DMS153 (cell line): Measurements from ENCODE around the gene TCF7.

Experiments
- DNase-seq: peaks from one replicate; lab custom pipeline; 2025; lab: John Stamatoyannopoulos, UW

Gene TCF7

GRCh38 chr5:134113902-134114875, at the start of gene TCF7:
TCF7 (plus strand) TSS chr5:134114681; CDS start chr5:134114907, 226 bp downstream.
- peak; percentile 18 for DNase-seq

DNA sequence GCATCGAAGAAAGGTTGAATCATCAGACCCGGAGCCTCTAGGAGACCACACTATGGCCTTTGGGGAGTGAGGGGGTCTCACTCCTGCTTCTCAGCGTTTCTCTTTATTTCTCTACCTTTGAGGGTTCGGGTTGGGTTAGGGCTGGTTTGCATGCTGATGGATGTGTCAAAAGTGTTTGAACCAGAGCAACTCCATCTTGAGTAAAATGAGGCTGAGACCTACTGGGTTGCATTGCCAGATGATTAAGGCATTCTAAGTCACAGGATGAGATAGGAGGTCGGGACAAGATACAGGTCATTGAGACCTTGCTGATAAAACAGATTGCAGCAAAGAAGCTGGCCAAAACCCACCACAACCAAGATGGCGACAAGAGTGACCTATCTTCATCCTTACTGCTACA, 44.9 kb upstream of the TCF7 start:
- no peak for DNase-seq

DNA sequence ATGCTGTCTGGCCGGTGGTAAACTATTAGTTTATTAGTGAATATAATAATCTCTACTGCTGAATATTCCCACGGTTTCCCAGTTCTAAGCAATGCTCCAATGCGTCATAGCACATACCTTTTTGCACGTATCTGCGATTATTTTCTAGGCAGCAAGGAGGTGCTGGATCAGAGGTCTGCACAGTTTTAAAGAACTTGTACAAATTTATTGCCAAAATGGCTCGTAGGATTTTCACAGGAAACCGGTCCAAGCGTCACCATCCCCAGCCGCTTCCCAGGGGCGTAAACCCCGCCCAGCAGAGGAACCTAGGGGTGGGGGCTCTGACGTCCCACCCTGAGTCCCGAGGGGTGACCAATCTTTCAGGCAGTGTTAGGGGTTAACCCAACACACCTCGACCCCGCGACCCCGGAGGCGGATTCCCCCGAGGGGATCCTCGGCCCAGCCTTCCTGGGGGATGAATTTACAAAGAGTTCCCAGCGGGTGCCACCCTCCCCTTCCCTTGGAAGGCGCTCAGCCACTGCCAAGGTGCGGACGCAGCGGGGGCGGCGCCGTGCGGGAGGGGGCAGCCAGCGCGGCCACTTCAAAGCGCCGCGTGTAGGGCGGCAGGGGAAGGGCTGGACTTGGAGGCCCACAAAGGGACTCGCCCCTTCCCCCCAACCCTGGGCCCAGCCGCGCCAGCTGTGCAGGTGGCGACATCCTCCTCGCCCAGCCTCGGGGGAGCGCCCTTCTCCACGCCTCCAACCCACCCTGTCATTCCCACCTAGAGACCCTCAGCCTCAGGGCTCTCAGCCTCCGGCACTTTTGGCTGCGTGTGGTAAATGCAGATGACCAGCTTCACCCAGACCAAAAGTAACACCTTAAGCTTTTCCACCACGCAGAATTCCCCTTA, 43.5 kb upstream of the TCF7 start:
- no peak for DNase-seq

GRCh38 chr5:134071614-134072207, 42.8 kb upstream of the TCF7 start:
- DNase-seq = no peak

- no peak for DNase-seq
Measured at GRCh38 chr5:134072471-134073210, 41.8 kb upstream of the TCF7 start.

DNA sequence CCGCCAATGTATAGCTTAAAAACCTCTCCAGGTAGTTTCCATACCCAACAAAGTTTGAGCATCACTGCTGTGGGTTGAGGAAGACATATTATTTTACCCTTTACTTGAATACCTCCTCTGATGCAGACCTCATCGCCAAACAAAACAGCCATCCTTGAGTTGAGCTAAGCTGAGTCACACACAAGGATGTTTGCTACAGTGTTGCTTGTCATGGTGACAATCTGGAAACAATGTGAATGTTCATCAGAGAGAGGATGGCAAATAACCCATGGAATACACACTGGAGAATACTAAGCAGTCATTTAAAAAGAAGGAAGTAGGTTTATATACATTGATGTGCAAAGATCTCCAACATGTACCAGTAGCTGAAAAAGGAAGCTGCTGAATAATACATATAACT, 41.1 kb upstream of the TCF7 start:
- DNase-seq = no peak

DNA sequence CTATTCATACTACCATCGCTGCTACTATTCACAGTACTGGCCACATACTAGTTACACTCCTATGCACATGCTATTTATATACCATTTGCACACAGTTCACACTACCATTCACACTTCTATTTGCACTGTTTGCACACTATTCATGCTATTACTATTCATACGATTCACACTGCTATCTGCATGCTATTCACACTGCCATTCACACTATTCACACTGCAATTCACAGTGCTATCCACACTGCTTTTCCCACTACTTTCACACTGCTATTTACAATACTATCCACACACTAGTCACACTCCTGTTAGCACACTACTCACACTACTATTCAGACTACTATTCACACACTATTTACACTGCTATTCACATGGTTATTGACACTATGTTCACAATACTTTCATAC, 39.4 kb upstream of the TCF7 start:
- DNase-seq = no peak

DNA sequence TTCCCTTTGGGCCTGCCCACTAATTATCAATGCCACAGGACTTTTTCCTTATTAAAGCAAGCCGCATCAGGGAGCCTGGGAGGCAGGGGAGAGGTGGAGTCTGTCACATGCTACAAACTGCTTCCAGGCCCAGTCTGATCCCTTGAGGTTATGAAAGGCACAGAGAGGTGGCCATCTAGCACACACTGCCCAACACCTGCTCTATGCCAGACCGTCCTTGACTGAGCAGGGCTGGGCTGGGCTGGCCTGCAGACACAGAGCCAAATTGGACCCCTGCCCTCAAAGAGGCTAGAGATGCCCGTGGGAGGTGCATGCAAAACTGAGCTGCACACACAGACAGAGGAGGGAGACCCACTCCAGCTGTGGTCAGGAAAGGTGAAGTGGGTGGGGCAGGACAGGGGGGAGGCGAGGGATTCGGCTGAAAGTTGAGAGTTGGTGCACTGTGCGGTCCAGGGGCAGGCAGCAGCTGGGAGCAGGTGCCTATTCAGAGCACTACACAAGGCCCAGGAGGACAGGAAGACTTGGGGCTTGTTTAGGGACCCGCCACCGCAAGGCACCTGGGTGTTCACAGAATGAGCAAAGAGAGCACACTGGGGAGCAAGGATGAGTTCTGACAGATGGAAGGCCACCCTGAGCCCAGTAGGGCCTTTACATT, 36.4 kb upstream of the TCF7 start:
- no peak for DNase-seq

- DNase-seq = no peak
Measured at GRCh38 chr5:134079748-134080581, 34.5 kb upstream of the TCF7 start.

GRCh38 chr5:134082264-134082992, 32.1 kb upstream of the TCF7 start:
- no peak for DNase-seq

- no peak for DNase-seq
Measured at GRCh38 chr5:134083517-134083916, 31.0 kb upstream of the TCF7 start.

GRCh38 chr5:134084022-134084565, 30.4 kb upstream of the TCF7 start:
- no peak for DNase-seq

DNA sequence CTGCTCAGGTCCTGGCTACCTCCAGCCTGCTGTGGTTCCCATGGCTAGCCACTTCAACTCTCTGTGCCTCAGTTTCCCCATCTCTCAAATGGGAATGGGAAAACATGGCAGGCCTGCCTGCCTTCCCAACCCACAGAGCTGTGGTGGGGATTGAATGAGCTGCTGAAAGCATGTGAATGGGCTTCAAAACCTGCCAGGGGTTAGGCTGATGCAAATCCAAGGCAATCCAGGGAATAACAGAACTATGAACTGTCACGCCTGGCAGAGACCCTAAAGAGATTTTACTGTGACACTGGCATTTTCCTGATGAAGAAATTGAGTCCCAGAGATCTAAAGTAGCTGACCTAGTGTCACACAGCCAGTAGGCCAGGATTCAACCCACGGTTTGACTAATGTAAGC, 29.9 kb upstream of the TCF7 start:
- no peak for DNase-seq

GRCh38 chr5:134085411-134085810, 29.1 kb upstream of the TCF7 start:
- DNase-seq = no peak

DNA sequence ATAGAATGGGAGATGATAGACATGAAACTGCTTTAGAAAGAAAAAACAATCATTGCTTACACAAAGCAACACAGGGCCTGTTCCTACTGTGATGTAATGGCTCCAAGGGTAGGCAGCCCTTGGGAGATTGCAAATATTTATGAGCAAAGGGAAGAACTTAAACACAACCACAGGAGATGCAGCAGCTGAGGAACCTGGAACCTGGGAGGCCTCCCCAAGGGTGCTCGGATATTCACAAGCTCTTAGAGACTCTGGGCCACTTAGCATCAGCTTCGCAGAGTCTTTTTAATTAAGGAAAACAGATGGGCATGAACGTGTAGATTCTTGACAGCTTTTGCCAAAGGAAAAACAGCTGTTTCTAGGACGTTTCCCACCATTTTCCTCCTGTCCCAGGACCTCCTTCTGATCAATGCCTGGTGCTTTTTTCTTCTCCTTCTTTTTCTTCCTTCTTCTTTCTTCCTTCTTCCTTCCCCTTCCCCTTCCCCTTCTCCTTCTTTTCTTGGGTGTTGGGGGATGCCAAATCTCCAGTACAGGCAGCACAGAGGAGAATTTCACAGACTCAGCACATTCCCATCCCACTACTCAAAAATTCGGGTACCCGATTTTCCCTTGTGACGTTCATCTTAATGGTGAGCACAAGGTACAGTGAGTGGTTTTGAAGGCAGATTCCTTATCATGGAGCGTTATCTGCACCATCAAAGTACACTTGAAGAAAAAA, 28.1 kb upstream of the TCF7 start:
- no peak for DNase-seq

DNA sequence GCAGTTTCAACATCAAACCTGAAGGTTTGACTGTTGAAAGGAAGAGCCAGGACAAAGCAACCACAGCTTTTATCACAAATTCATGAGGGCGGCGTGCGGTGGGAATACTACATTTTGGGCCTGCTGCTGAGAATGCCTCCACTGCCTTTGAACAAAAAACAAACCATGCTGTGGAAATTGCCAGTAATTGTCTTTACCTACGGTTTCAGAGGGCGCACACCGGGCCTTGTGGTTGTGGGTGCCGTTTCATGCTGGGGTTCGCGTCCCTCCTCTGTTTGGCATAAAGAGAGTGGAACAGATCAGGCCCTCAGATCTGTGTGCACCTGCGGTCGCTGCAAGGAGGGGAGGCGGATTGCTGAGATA, 27.6 kb upstream of the TCF7 start:
- no peak for DNase-seq

- no peak for DNase-seq
Measured at GRCh38 chr5:134088291-134088690, 26.2 kb upstream of the TCF7 start.

- no peak for DNase-seq
Measured at GRCh38 chr5:134088994-134089560, 25.4 kb upstream of the TCF7 start.
